ENCODE data around the gene GALNT1. TPM values are rescaled to one million over a fixed set of nuclear protein-coding genes. Genes with fewer than 3 reads are reported as not detected.

The GALNT1 gene
- total RNA-seq, 1 donor from 2014 or later, result 261 TPM

- peak; percentile 84 for DNase-seq (ENCODE audit: low read depth, low spot score)
Measured at GRCh38 chr18:35711227-35711626, 129.7 kb downstream of the GALNT1 start.

- peak; percentile 94 for DNase-seq (ENCODE audit: low read depth, low spot score)
Measured at GRCh38 chr18:35713545-35713944, 132.0 kb downstream of the GALNT1 start.

- no peak for DNase-seq (ENCODE audit: low read depth, low spot score)
Measured at GRCh38 chr18:35714539-35714938, 133.0 kb downstream of the GALNT1 start.

- no peak for DNase-seq (ENCODE audit: low read depth, low spot score)
Measured at GRCh38 chr18:35715139-35715538, 133.6 kb downstream of the GALNT1 start.

- no peak for DNase-seq (ENCODE audit: low read depth, low spot score)
Measured at GRCh38 chr18:35716169-35716831, 134.8 kb downstream of the GALNT1 start.

- no peak for DNase-seq (ENCODE audit: low read depth, low spot score)
Measured at GRCh38 chr18:35717182-35717581, 135.6 kb downstream of the GALNT1 start.

GRCh38 chr18:35721431-35722081 lies 140.0 kb downstream of the GALNT1 start:
- no peak for DNase-seq (ENCODE audit: low read depth, low spot score)

GRCh38 chr18:35728676-35729075 lies 147.1 kb downstream of the GALNT1 start:
- DNase-seq (ENCODE audit: low read depth, low spot score), result no peak

- DNase-seq (ENCODE audit: low read depth, low spot score), result no peak
Measured at GRCh38 chr18:35729991-35730668, 148.6 kb downstream of the GALNT1 start.

GRCh38 chr18:35730691-35731370 lies 149.3 kb downstream of the GALNT1 start:
- no peak for DNase-seq (ENCODE audit: low read depth, low spot score)

GRCh38 chr18:35731701-35732100 lies 150.2 kb downstream of the GALNT1 start:
- DNase-seq (ENCODE audit: low read depth, low spot score), result no peak

- DNase-seq (ENCODE audit: low read depth, low spot score), result no peak
Measured at GRCh38 chr18:35732162-35732561, 150.6 kb downstream of the GALNT1 start.

GRCh38 chr18:35732636-35733035 lies 151.1 kb downstream of the GALNT1 start:
- DNase-seq (ENCODE audit: low read depth, low spot score), result no peak

GRCh38 chr18:35733408-35733807 lies 151.9 kb downstream of the GALNT1 start:
- no peak for DNase-seq (ENCODE audit: low read depth, low spot score)

- no peak for DNase-seq (ENCODE audit: low read depth, low spot score)
Measured at GRCh38 chr18:35736696-35737095, 155.2 kb downstream of the GALNT1 start.

- no peak for DNase-seq (ENCODE audit: low read depth, low spot score)
Measured at GRCh38 chr18:35739778-35740177, 158.2 kb downstream of the GALNT1 start.

GRCh38 chr18:35740656-35741055 lies 159.1 kb downstream of the GALNT1 start:
- DNase-seq (ENCODE audit: low read depth, low spot score), result no peak

GRCh38 chr18:35743916-35744315 lies 162.4 kb downstream of the GALNT1 start:
- DNase-seq (ENCODE audit: low read depth, low spot score), result no peak

GRCh38 chr18:35745814-35746213 lies 164.3 kb downstream of the GALNT1 start:
- DNase-seq (ENCODE audit: low read depth, low spot score), result no peak

- no peak for DNase-seq (ENCODE audit: low read depth, low spot score)
Measured at GRCh38 chr18:35746826-35747339, 165.3 kb downstream of the GALNT1 start.

GRCh38 chr18:35747894-35748472 lies 166.4 kb downstream of the GALNT1 start:
- no peak for DNase-seq (ENCODE audit: low read depth, low spot score)
